KBM-7 (cell line): ENCODE data around the gene CXCR6.

Experiments
- DNase-seq: peaks from one replicate; pipeline ENCODE4 v3.0.0-alpha.2; 2015
- in situ Hi-C: fragments of 300-500 bp; cut with MboI; formaldehyde crosslinking; loops from 2 replicates; pipeline ENCODE4 v1.14.3; 2020; ENCODE audit warnings: low sequenced_read_pairs, low pct_unique_long_range_greater_than_20kb, mixed read lengths

The CXCR6 gene

DNA sequence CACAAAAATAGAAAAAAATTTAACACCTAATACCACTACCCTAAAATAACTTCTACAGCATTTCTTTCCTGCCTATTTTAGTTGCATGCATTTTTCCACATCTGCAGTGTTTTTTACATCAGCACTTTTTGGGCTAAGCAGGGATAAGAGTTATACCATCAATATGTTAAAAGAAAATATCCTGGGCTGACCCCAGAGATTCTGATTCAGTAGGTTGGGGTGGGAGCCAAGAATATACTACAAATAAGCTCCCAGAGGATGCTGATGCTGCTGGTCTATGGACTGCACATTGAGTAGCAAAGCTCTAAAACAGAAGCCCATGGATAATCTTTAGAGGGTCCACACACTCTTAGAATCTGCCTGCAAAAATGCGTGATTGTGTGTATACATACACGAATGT is 37.6 kb downstream of the CXCR6 start:
- in situ Hi-C loops = no loop called here
- no peak for DNase-seq

DNA sequence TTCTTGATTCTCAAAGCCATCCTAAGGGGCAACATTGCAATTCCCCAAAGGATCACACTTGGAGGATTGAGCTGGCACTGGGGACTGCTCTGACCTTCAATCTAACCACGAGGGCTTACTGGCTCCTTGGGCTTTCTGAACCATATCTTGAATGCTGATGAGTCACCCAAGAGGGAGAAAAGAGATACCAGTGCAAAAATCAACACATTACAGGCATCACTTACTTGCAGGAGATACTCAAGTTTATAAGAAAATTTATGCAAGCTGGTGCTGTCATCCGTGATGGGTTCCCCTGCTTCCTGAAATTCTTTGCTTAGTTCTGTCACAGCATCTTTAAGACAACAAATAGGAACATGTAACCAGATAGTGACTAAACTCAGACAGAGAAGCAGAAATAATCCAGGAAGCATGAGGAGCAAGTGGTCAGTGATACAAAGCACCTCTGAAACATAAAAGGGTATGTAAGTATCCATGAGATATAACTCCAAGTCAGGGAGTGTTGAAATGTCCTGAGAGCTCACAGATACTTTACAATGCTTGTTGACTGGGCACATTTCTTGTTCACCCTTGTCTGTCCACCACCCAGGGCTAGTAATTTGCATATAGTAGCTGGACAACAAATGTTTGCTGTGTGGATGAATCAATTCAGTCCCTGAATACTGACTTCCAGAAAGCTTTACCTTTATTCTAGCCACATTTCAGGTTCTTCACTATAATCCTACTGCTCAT is 38.2 kb downstream of the CXCR6 start:
- DNase-seq = no peak
- in situ Hi-C loops = no loop called here

DNA sequence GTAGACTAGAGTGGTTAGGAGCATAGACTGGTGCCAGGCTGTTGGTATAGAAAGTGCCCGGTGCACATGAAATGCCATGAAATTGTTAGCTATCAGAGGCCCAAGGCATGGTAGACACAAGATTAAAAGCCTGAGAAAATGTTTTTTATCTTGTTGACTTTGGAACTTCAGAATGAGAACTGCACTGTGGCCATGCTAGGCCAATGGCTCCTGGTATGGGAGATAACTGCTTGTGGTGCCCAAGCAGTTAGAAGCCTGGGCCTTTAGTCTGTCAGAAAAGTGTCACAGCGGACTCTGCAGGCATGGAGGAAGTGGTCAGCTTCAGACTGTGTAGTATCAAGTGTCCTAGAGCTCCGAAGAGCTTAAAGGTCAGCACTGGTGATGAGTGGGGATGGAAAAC is 40.5 kb downstream of the CXCR6 start:
- in situ Hi-C loops = no loop called here
- no peak for DNase-seq

DNA sequence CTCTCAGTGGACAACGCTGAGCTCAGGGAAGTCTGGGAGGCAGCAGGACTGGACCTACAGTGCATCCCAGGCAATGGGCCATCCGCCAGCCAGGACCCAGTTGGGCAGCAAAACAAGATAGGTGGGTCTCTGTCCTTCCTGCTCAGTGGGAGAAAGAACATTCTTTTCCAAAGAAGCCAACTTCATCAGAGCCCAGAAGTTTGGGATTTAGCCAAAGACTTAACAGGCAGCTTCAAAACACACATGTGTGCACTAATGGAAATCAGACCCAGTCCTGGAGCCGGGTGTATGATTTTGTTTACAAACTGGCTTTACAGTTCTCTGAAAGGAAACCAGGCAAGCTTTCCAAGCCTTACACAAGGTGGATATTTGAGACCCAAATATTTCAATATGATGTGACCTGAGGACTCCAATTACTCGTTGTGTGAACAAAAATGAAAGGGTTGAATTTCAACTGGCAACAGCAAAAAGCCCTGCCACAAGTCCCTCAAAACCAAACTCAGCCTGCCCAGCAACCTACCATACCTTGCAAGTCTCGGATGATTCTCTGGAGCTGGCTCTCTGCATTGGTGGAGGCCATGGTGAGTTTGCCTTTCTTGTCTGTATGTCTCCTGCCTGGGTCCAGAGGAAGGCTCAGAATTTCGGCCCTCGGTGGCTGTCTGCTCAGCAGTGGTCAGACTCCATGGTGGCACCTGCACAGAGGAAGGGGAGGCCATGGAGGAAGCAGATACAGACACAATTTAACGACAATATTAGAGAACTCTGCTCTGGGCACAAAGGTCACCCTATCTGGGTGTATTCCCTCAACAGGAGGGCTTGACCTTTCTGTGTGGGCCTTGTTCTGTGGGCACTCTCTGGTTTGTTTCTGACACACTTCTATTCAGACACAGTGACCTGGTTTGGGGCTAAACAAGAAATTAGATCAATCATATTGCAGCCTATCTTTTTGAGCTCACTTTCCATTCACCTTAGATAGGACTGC is 41.4 kb downstream of the CXCR6 start:
- DNase-seq = no peak
- in situ Hi-C loops = no loop called here

DNA sequence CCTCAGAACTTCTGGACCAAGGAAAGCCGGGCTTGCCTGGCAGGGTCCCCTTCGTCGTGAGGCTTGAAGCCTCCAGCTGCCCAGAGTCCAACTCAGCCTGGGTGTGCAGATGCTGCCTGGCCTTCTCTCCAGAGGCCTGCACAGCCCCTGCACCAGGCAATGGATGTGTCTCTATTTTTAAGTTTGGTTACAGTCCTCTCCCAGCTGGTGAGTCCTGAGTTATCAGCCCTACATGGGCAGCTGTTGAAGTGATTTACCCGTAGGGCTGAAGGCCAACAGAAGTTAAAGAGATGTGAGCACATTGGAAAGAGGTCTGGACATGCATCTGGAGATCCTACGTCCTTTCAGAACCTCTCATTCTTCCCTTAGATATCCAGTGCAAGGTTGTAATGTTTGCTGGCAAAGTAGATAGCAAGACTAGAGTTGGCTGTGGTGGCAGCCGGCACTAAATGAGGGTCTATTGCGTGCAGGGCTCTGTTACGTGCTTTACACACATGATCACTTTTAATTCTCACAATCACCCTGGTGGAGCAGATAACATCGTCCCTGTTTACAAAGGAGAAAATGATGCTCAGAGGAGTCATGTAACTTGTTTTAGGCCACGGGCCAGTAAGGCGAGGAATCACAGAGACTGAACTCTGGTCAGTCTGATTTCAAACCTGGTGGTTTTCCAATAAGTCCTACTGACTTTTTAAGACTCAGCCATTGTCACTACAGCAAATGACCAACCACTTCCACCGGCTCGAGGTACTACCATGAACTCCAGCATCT is 42.5 kb downstream of the CXCR6 start:
- no peak for DNase-seq
- in situ Hi-C loops = no loop called here

DNA sequence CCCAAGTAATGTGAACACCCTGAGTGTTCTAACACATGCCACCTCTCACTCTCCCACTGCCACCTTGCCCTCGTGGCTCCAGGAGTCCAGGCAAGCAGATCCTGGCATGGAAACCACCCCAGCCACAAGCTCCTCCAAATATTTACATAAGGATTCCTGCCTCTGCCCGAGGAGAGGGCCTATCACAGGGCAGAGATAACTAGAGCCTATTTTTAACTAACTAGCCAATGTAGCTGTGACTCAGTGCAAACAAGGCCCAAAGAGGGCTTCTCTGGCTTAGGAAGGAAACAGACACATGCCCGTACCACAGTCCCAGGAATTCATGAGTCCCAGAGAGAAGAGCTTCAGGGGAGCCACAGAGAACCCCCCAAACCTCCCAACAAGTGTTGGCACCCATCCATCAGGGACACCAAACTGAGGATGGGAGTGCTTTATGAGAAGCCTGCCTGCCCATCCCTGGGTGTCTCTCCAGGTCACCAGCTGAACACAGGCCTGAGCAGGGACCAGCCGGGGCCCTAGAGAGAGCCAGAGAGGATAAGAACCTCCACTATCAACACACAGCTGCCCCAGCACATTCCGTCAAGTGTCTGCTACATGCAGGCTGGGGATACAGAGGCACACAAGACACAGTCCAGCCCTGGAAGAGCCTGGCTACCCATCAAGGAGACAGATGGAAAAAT is 43.2 kb downstream of the CXCR6 start:
- no peak for DNase-seq
- in situ Hi-C loops = no loop called here

DNA sequence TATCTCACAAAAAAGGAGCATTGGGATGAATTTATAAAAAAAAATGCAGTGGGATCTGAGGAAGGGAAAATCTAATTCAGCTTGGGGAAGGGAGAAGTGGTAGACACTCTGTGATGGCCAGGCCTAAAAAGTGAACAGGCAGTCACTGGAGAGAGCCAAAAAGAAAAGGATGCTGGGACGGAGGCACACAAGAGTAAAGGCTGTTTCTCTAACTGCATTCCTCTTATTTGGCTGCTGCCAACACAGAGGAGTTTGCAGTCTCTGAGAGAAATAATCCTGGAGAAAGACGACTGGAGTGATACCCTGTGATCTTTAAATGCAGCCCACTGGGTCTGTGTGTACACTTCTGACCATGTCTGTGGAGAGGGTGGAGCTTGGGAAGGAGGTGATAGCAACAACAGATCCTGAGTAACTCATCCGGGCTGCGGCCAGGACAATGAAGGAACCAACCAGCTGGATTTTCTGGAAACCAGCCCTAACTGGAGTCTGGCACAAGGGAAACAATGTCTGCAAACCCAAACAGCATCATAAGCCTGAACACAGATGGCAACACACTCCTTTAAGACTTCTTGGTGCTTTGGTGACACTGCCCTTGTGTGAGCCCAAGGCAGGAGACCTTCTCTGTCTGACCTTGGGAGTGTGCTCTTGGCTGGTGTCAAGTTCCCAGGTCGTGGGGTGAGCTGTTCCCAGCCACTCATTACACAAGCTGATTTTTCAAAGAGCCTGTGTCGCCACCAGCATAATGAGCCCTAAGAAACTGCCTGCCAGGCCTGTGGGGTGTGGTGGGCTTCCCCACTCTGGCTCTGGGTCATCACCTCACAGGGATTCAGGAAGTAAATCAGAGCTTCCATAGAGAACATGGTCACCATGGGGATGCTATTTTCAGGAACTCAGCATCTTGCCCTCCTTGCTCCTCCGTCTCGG is 44.4 kb downstream of the CXCR6 start:
- no peak for DNase-seq

DNA sequence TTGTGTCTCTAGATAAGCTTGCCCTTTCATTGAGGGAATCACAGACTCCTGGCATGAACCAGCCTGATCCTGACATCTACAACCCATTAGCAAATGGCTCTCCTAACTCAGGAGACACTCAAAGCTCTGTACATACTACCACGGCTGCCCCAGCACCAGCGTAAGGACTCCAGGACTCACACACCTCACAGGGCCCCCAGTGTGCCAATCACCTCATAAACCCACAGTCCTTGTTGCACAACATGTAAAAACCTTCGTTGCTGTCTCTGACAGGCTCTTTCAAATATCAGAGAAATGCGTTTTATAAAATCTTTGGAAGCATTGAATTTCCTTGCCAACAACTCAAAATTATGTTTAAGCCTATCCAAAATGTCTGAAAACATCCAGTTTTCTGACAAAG is 45.1 kb downstream of the CXCR6 start:
- no peak for DNase-seq
- in situ Hi-C loops = no loop called here

More for the DNA sequence above, 44.4 kb downstream of the CXCR6 start:
- in situ Hi-C loops = no loop called here

DNA sequence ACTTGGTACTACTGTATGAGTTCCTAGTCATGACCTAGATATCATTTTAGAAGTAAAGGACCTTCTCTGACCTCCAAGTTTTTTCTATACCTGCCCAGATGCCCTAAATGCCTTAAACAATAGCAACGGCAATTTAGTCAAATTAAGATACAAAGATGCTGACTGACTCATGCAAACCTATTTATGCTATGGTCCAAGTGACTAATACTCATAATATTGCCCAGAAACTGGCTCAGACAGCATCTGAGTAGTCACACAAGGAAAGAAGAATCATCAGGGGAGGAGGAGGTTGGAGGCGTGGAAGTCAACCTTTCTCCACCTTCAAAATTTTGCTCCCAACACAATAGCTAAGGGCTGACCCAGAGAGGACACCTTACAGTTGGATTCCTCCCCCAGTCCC is 45.5 kb downstream of the CXCR6 start:
- in situ Hi-C loops = no loop called here
- no peak for DNase-seq

DNA sequence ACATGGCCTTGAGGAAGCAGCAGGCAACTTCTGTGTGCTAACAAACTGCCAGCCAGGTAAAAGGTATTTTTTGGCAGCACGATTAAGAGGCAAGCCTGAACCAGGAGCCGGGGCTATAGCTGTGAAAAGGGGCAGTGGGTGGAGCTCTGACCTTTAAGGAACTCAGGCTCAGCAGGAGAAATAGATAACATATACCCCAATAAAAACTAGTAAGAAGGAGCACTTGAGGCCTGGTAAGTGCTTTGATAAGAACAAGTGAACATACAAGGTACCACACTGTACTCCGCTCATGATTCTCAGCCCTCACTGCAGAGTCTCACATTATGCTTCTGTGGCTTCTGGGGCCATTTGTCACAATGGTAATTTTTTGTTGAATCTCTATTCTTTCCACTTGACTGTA is 46.9 kb downstream of the CXCR6 start:
- in situ Hi-C loops = no loop called here
- DNase-seq = no peak

DNA sequence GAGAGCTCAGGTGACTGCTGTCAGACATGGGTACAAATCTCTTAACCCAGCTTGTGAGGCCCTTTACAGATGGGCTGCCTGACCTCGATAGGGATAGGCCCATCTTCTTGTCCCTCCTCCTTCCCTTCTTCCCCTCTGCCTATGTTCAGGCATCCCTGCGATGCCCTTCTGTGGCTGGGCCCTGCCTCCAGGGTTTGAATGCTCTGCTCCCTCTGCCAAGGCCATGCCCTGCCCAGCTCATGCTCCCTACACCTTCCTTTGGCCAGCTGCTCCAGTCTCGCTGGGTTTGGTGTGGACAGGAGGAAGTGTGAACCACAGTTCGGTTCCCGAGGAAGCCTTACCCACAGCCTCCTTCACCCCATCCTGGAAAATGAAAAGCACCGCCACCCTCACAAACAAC is 48.1 kb downstream of the CXCR6 start:
- in situ Hi-C loops = no loop called here
- DNase-seq = no peak

DNA sequence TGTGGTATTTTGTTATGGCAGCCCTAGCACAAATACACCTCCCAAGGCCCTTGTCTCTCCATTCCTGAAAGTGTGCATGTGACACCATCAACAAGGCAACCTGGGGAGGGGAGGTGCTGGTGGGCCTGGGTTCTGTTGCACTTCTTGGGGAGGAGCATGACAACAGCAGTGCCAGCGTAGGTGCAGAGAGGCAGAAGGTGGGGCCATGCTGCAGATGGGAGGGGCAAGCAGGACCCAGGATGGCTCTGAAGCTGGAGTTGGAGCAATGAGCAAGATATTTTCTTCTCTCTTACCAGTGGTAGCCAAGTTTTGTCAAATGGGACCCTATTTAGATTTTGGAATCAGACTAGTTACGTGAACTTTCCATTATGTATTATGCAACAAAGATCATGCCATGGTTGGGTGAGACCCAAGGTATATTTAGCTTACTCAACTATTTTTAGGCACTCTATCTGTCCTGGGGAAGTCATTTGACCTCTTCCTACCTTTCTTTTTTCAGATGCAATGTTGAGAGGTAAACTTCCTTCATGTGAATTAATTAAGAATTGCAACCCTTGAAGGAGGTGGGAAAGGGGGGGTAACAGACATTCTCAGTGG is 49.0 kb downstream of the CXCR6 start:
- DNase-seq = no peak
- in situ Hi-C loops = no loop called here

DNA sequence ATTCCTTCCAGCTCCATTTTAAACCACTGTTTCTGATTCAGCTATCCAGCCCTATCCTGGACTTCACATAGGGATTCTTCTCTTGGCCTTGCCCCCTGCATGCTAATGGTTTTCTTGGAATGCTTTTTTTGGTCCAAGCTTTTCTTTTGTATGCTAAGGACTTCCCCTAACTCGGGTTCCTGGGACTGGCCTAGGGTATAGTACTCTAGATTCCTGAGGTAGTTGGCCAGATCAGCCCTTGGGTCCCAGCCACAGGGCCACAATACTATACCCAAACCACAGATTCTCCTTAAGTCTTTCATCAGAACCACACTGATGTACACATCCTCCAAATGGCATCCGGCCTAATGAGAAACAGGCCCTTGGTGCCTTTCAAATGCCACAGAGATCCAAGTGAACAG is 49.6 kb downstream of the CXCR6 start:
- in situ Hi-C loops = no loop called here
- no peak for DNase-seq

DNA sequence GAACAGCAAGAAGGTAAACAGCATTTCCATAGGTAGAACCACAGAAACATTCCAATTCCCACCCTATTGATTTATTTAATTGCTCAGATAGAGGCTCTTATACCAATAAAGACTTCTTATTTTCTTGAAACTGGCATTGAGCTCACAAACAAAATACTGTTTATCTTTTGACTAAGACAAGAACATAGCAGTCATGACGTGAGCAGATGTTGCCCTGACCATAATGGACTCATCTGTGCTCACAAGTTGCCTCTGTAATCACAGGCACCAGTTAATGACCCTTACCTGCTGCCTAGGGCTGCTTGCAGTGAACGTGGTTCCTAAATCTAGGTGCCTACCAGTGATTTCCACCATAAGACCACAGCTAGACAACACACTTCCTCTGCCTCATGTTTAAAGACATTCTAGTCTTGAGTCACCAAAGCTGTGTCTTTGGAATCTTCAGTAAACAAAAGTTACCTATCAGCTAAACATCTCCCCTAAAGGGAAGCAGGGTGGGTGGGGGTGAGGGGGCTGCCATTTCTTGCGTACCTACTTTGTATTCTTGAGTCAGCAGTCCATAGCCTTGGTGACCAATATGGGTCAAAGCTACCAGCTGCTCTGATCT is 50.3 kb downstream of the CXCR6 start:
- in situ Hi-C loops = no loop called here
- DNase-seq = no peak

DNA sequence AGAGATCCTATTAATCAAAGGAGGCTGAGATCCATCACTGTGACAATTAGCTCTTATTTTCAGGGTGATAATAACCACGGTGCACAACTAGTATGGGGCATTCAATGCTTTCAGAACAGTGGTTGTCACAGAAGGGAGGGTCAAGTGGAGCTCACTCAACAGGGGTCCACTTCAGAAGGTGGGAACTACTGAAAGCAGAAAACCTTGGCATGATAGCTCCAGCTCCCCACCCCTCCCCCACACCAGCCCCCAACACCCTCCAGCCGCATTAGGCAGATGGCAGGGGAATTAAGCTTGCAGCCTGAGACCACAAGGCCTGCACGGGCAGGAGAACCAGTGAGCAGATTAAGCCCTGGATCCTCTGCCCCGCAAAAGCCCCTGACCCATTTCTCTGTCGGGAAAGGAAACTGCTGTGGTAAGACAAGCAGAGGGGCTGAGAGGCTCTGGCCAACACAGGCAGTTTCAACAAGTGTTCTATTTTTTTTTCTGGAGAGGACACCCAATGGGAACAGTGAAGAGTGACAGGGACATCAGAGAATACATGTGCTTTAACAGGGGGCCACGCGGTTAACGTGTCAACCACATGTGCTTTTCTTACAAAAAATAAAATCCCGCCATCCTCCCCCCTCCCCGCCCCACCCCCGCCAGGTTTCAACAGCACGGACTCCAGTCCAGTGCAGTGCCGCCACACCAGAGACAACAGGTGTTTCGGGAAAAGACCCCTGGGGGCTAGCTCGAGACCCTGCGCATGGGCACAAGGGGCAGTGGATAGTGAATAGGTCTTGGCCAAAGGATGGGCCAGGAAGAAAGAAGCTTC is 51.4 kb downstream of the CXCR6 start:
- peak; percentile 46 for DNase-seq
- in situ Hi-C loops = no loop called here

DNA sequence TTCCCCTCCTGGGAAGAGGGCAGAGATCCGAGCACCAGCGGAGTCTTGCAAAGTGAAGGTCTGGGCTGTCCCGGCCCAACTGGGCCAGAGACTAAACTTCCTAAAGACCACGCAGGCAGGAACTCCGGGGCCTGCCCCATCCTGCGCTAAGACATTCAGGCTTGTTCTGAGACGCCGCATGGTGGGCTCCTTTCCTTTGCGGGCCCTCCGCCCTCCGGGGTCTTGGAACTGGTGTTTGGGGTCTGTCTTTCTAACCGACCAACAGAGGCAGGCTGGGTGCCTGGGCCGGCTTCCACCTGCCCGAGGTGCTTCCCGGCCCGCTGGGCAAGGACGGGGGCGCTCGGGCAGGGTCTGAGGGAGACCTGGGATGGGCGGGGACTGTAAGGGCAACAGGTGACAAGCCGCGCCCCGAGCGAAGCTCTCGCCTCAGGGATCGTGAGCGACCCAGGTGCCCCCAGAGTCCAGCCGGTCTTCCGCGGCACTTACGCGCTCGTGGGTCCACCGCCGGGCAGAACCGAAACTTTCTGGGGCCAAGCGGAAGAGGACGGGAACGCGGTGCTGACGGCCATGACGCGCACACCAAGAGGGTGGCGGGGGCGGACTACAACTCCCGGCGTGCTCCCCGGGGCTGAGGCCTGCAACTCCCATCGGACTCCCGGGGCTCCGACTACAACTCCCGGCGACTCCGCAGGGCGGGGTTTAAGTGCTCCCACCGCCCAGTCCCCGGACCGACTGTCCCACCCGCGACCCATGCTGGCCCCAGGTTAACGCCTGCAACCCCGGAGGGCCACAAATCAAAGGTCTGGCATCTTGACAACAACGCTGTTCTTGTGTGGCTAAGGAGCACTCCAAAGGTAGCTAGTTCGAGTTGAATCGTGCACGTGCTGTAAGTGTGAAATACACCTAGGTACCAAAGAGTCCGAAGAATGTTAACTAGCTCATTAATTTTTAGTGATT is 52.2 kb downstream of the CXCR6 start, which contains the start of gene FYCO1:
TSS of gene FYCO1 (minus strand) at position 589 of the 957 bp plus-strand sequence. CDS start 10,914 bp downstream, outside the sequence.
- in situ Hi-C loops = no loop called here

More for the DNA sequence above, 52.2 kb downstream of the CXCR6 start, which contains the start of gene FYCO1:
- peak; percentile 89 for DNase-seq
